Uterus (tissue), 4 donors: Measurements from ENCODE around the gene FABP7. TPM values are rescaled to one million over a fixed set of nuclear protein-coding genes. Genes with fewer than 3 reads are reported as not detected.
A peak's percentile ranks its signal among the peaks of the same experiment; 100 is the strongest.
"Not testable (repeated sequence)": the region's sequence is repeated elsewhere in the genome, so short reads cannot be mapped to it uniquely, and the experiment has no call there.

Source experiments
- DNase-seq, 2 donors: peaks; one replicate each; pipeline ENCODE4 v3.0.0-alpha.2; 2019 to 2020
- H3K27ac ChIP-seq, 2 donors: fragments of 200-600 bp; sonication (generic); 1 replicate in 1 of 2; 2 replicates in 1 of 2; pipeline ENCODE4 v1.5.1; 2016 to 2018
- H3K27me3 ChIP-seq, 2 donors: fragments of 200-600 bp; sonication (generic); one replicate each; pipeline ENCODE4 v1.5.1; 2018 to 2019; ENCODE audit warnings: control low read depth in 1 of 2
- H3K36me3 ChIP-seq, 2 donors: fragments of 200-600 bp; sonication (generic); one replicate each; pipeline ENCODE4 v1.5.1; 2019; ENCODE audit warnings: control low read depth in 1 of 2
- H3K4me1 ChIP-seq, 2 donors: fragments of 200-600 bp; sonication (generic); one replicate each; pipeline ENCODE4 v1.5.1; 2018 to 2019; ENCODE audit warnings: control low read depth in 1 of 2
- H3K4me3 ChIP-seq, 2 donors: fragments of 200-600 bp; sonication (generic); 1 replicate in 1 of 2; 2 replicates in 1 of 2; pipeline ENCODE4 v1.5.1; 2018 to 2019; ENCODE audit warnings: mild to moderate bottlenecking in 1 of 2
- H3K9me3 ChIP-seq, 2 donors: fragments of 200-600 bp; sonication (generic); one replicate each; pipeline ENCODE4 v1.5.1; 2019; ENCODE audit warnings: control low read depth in 1 of 2
- CTCF ChIP-seq, 4 experiments: fragments of 200-600 bp in 2 of 4; fragments of 450-650 bp in 2 of 4; sonication (generic) in 2 of 4; IDR thresholded peaks; one replicate each; pipeline ENCODE4 v1.5.1; 2016 to 2019; ENCODE audit warnings: antibody characterized with exemption in 4 of 4, mild to moderate bottlenecking in 2 of 4, moderate library complexity in 1 of 4
- POLR2A ChIP-seq, 2 donors: fragments of 450-650 bp; IDR thresholded peaks; one replicate each; pipeline ENCODE4 v1.6.1; 2016; ENCODE audit warnings: antibody characterized with exemption in 2 of 2, mild to moderate bottlenecking in 1 of 2, moderate library complexity in 1 of 2
- intact Hi-C: fragments of 100-400 bp; cut with DNase I; formaldehyde crosslinking; loops from one replicate; pipeline ENCODE4 v1.15.1; 2023; ENCODE audit warnings: low total_unique reads
- total RNA-seq, 4 donors: library from RNA; depleted of rRNA in 3 of 4; stranded (reverse); fragments of >200 nt in 3 of 4; gene quantifications; one replicate each; pipeline versions ENCODE4 v1.1.0 to v1.2.4, GENCODE V29; 2014 to 2023
- donor health status: DM: yes; HTN: yes; CAD: no.

Gene FABP7
- total RNA-seq, 4 donors from 2014 or later: 0.76 TPM; not detected in 3

GRCh38 chr6:122744247-122744646 lies 35.3 kb upstream of the FABP7 start:
- intact Hi-C loops, H3K36me3 ChIP-seq, H3K27ac ChIP-seq, H3K4me3 ChIP-seq, H3K4me1 ChIP-seq, DNase-seq, H3K27me3 ChIP-seq, H3K9me3 ChIP-seq: not testable (repeated sequence)
- peak in 2 of 4 experiments; percentile 7 to 29 for TF ChIP-seq CTCF (IDR thresholded peaks at IDR 0.05)

- H3K36me3 ChIP-seq, H3K9me3 ChIP-seq, H3K4me3 ChIP-seq, DNase-seq, H3K4me1 ChIP-seq, intact Hi-C loops, H3K27ac ChIP-seq, H3K27me3 ChIP-seq: not testable (repeated sequence)
These were observed 34.7 kb upstream of the FABP7 start for GRCh38 chr6:122744856-122745255.

- no peaks in the 10 kb centered on the region for H3K9me3 ChIP-seq
- no peaks in the 10 kb centered on the region for H3K27me3 ChIP-seq
- TF ChIP-seq CTCF (IDR thresholded peaks at IDR 0.05) (no peak), POLR2A (IDR thresholded peaks at IDR 0.05) (no peak)
- H3K4me1 ChIP-seq: no peaks in the 10 kb centered on the region
- H3K4me3 ChIP-seq: no peak overlapping the region
- H3K36me3 ChIP-seq: no peaks in the 10 kb centered on the region
- H3K27ac ChIP-seq: no peak overlapping the region
- intact Hi-C loops: no loop called here
- DNase-seq: no peak
These were observed 32.8 kb upstream of the FABP7 start for GRCh38 chr6:122746688-122747087.

- intact Hi-C loops: no loop called here
- DNase-seq: no peak
- H3K9me3 ChIP-seq: no peaks in the 10 kb centered on the region
- H3K4me1 ChIP-seq: no peaks in the 10 kb centered on the region
- no peaks in the 10 kb centered on the region for H3K36me3 ChIP-seq
- H3K27me3 ChIP-seq: no peaks in the 10 kb centered on the region
- no peak overlapping the region for H3K27ac ChIP-seq
- TF ChIP-seq POLR2A (IDR thresholded peaks at IDR 0.05) (no peak), CTCF (IDR thresholded peaks at IDR 0.05) (no peak)
- H3K4me3 ChIP-seq: no peak overlapping the region
These were observed 31.9 kb upstream of the FABP7 start for GRCh38 chr6:122747573-122747972.

GRCh38 chr6:122748945-122749344 lies 30.6 kb upstream of the FABP7 start:
- intact Hi-C loops, DNase-seq, H3K36me3 ChIP-seq, H3K4me1 ChIP-seq, H3K27ac ChIP-seq, H3K4me3 ChIP-seq, H3K9me3 ChIP-seq, H3K27me3 ChIP-seq: not testable (repeated sequence)

- intact Hi-C loops: no loop called here
- no peak for DNase-seq
- no peak overlapping the region for H3K27ac ChIP-seq
- H3K36me3 ChIP-seq: no peaks in the 10 kb centered on the region
- TF ChIP-seq POLR2A (IDR thresholded peaks at IDR 0.05) (no peak), CTCF (IDR thresholded peaks at IDR 0.05) (no peak)
- no peaks in the 10 kb centered on the region for H3K27me3 ChIP-seq
- no peak overlapping the region for H3K4me3 ChIP-seq
- H3K9me3 ChIP-seq: no peaks in the 10 kb centered on the region
- H3K4me1 ChIP-seq: no peaks in the 10 kb centered on the region
These were observed 30.0 kb upstream of the FABP7 start for GRCh38 chr6:122749451-122750050.
